HG03442 (cell line): ENCODE results near the gene INMT.

Experiments
- ATAC-seq: cut with Tn5 transposase; IDR thresholded peaks from one replicate; pipeline ENCODE4 v1.9.1; 2021; ENCODE audit warnings: mild to moderate bottlenecking, moderate library complexity; ENCODE audit not compliant: unreplicated experiment

Gene INMT

GRCh38 chr7:30727061-30727945, 24.6 kb upstream of the INMT start:
- peak; percentile 47 for ATAC-seq

- ATAC-seq: no peak
These were observed 23.3 kb upstream of the INMT start for GRCh38 chr7:30728591-30729100.

- no peak for ATAC-seq
These were observed 22.3 kb upstream of the INMT start for GRCh38 chr7:30729642-30730041.

- ATAC-seq: no peak
These were observed 21.8 kb upstream of the INMT start for GRCh38 chr7:30730097-30730496.

GRCh38 chr7:30730996-30731395, 20.9 kb upstream of the INMT start:
- ATAC-seq: no peak

- ATAC-seq: no peak
These were observed 20.4 kb upstream of the INMT start for GRCh38 chr7:30731581-30731980.

- no peak for ATAC-seq
These were observed 19.3 kb upstream of the INMT start for GRCh38 chr7:30732606-30733005.

- ATAC-seq: no peak
These were observed 18.7 kb upstream of the INMT start for GRCh38 chr7:30733216-30733615.

GRCh38 chr7:30733691-30734090, 18.2 kb upstream of the INMT start:
- ATAC-seq: no peak

- ATAC-seq: no peak
These were observed 17.4 kb upstream of the INMT start for GRCh38 chr7:30734497-30734896.

- no peak for ATAC-seq
These were observed 16.3 kb upstream of the INMT start for GRCh38 chr7:30735631-30736030.

- ATAC-seq: no peak
These were observed 15.6 kb upstream of the INMT start for GRCh38 chr7:30736291-30736690.

GRCh38 chr7:30738026-30738915, 13.7 kb upstream of the INMT start:
- no peak for ATAC-seq

GRCh38 chr7:30739691-30740090, 12.2 kb upstream of the INMT start:
- ATAC-seq: no peak

GRCh38 chr7:30740417-30741181, 11.3 kb upstream of the INMT start:
- peak; percentile 73 for ATAC-seq

- no peak for ATAC-seq
These were observed 10.6 kb upstream of the INMT start for GRCh38 chr7:30741289-30741688.

GRCh38 chr7:30743371-30744074, 8.4 kb upstream of the INMT start:
- ATAC-seq: no peak

GRCh38 chr7:30744075-30744417, 7.9 kb upstream of the INMT start:
- ATAC-seq: no peak

GRCh38 chr7:30745261-30745941, 6.5 kb upstream of the INMT start:
- ATAC-seq: no peak

- no peak for ATAC-seq
These were observed 1.9 kb upstream of the INMT start for GRCh38 chr7:30750010-30750409.
